ENCODE measurements around the gene ZNF831.

Gene ZNF831

DNA sequence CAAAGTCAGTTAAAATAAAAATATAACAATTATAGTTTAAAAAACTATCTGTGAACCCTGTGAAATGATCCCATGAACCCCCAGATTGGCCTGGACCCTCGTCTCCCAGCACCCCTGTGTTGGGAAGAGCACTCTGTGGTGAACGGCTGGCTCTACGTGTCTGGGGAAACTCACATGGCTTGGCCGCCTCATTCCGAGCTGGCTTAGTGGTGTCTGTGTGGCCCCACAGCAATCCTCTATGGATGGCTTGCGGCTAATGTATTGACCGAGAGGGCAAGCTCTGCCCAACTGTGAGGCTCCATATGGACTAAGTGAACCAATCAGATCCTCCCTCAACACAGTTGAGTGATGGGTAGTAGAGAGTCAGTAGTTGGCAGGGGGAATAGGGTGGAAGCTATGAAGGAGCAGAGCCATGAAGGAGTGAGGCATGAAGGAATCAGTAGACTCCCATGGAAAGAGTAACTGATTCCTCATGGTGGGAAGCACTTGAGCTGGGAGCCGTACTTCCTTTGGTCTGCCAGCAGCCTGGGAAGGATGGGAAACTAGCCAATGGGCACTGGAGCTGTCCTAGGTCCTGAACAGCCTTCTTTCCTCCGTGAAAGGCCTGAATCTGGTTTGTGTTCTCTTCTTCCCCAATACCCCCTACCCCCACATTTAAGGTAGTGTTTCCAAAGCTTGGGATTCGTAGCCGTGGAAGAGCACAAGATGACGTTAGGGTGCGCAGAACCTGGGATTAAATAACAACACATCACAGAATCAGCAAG, 21.6 kb upstream of the ZNF831 start:
- DNase-seq = no peak

DNA sequence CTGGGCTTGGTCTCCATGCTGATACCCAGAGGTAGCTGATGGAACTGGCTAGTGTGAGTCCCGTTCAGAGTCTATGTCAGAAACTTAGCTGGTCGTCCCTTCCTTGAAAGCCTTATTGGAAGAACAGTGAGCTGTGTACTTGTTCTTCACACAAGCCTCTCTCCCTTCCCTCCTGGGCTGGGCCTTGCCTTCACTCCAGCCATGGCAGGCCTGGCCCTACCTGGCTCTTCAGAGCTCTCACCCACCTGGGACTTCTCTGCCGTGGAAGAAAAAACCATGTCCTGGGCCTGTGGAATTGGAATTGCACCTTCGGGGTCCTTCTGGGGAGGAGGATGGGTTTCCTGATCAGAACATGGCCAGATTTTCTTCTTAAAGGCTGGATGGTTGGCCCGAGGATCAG, 20.3 kb upstream of the ZNF831 start:
- DNase-seq = no peak

DNA sequence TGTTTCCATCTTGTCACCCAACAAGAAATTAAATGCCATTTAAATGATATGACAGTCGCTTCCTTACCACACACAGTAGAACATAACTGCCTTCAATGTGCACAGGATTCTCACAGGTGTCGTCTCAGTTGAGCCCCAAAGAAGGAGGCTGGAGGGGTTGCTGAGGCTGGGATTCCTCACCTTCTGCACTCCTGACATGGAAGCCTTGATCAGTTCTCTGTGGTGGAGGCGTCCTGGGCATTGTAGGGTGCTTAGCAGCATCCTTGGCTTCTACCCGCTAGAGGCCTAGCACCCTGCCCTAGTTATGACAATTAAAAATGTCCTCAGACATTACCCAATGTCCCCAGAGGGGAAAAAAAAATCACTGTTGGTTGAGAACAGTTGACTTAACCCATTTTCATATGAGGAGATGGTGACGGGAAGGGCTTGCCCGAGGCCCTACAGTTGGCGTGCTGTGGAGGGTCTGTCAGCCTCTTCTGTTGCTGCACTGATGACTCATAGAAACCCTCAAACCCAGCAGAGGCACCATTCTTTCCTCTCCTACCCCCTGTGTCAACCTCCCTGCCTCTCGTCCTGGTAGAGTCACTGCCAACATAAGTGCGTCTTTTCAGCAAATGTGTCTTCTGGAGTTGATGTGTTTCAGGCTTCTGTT, 19.3 kb upstream of the ZNF831 start:
- DNase-seq = no peak

- DNase-seq = no peak
Observed at GRCh38 chr20:59144831-59145196, 18.8 kb upstream of the ZNF831 start.

GRCh38 chr20:59145247-59145923, 18.2 kb upstream of the ZNF831 start:
- DNase-seq = no peak

DNA sequence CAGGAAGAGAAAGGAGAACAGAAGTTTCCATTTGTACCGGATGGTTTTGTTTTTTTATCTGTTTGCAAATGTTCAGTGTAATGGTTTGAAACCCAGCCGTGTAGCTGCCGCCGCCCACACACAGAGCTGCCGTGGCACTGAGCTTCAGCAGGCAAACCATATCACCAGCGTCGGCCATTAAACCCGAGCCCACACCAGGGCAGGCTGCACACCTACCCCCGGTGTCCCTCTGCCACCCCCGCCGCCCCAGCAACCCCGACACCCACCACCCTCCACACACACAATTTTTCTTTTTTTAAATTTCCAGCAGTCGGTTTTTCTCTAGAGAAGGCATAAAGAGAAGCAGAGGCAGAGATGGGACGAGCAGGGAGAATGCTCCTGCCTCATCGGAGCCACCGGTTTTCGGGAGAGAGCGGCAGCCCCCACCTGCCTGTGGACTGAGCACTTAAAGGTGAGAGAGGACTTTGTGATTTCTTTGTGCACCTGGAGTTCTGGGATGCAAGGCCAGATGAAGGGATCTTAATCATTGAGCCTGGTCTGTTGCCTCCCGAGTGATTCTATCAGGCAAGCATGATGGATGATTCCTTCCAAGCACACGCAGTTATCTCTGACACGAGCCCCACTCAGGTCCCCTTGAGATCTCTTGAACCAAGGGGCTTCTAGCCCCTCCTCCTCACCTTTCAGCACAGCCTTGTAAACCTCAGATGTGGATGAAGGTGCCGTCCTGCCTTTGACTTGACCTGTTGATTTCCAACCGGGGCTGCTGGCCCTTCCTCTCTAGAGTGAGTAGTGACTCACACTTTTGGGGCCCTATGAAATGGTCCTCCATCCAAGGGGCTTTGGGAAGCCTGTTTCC, 17.5 kb upstream of the ZNF831 start:
- DNase-seq = no peak

DNA sequence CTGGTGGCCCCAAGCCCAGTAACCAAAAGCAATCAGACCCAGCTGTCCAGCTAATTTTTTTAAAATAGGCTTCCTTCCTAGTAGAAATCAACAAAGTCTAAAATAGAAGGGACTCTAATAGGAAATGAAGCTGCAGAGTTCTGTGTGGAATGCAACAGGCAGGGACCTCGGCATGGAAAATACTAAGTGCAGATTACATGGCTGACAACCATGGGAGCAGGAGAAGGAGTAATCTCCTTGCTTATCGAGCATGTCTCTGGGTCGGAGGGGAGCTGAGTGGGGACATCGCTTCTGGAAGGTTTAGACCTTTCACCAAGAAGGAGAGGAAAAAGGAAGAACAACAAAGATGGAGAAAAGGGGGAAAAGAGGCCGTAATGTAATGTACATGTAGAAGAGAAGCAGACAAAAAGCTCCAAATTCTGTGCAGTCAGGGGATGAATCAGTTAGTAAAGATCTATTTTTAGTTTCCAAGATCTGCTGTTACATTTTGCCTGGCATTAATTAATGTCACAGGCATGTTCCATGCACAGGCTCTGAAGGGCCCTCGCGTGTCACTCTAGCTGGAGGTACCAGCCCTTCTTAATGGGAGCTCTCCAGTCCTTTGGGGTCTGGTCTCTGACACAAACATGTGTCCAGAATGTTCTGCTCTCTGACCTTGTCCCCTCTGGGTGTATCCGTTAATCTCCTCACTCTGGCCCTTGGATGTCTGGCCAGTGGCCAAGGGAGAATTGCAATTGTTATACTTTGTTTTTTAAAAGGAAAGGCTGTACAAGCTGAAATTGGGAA, 16.6 kb upstream of the ZNF831 start:
- no peak for DNase-seq

DNA sequence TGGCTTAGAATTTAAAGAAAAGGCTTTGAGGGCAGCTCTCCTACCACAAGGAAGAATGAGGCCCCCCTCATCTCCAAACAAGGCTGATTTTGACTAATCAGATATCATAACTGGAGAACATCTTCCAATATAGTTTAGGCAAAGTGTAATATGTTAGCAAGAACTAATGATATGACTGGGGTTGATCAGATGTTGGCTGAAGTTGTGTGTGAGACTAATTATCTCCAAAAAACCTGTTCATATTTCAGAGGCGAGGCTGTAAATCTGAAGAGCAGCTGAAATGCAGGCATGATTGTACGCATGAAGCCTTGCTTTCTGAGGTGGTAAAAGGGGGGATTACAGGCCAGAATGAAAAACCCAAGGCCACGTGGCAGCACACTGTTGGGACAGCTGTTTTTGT, 16.0 kb upstream of the ZNF831 start:
- no peak for DNase-seq

DNA sequence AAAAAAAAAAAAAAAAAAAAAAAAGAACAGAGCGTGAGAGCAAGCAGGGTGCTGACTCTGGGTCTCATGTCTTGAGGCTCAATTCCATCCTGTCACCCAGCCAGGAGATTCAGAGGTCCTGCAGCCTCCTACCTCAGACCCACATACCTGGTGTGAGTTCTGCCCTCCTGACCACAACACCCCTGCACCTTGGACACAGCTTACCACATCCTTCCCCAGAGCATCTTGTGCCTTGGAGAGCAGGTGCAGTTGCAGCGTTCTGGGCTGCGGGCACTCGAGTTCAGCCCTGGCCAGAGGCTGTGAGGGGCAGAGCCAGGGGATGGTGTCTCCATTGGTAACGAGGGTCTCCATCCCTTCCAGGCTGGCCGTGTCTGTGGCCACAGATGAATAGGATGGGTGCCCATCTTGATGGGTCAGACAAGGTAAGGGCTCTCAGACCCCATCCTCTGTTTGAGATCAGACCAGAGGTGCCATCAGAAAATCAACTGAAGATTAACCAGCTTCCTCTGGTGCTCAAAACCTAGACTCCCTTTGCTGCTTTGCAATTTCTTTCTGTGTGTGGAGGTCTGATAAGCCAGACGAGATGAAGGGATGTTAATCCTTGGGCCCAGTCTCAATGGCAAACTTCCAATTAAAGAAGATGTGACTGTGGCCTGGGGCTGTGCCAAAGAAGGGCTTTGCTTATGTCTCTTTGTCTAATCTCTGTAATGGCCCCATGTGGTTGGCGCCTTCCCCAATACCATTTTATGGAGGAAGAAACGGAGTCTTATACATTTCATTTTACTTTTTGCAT, 14.7 kb upstream of the ZNF831 start:
- DNase-seq = no peak

DNA sequence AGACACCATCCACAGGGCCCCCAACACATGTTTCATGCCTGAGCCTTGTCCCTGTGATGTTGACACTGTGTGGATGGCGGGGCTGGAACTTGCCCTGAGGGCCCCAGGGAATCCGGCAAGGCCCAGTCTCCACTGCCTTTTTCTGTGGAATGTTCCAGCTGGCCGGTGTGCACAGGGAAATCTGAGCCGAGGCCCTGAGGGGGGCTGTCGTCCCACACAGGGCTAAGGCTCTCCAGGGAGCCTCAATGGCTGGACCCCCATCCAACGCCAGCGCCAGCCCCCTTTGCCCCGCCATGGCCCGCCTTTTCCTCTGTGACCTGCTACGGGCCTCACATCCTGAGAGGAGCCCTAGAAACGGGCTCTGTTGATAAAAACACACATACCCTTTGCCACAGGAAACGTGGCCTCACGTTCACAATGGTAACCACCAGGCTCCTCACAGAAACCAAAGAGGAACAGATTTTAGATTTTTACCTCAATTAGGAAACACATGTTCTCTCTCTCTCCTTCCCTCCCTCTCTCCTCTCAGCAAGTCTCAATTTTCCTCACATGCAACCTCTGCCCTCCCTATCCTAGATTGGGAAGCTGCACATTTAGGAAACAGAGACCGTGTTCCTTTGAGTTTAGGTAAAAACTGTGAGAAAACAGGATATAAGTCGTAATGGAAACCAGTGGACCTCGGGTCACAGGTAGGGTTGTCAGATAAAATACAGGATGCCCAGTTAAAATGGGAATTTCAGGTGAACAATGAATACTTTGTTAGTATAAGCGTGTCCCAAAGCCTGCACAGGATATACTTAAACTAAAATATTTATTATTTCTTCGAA, 13.7 kb upstream of the ZNF831 start:
- DNase-seq = no peak

GRCh38 chr20:59150821-59151251, 12.8 kb upstream of the ZNF831 start:
- no peak for DNase-seq

GRCh38 chr20:59151391-59151790, 12.2 kb upstream of the ZNF831 start:
- DNase-seq = no peak

DNA sequence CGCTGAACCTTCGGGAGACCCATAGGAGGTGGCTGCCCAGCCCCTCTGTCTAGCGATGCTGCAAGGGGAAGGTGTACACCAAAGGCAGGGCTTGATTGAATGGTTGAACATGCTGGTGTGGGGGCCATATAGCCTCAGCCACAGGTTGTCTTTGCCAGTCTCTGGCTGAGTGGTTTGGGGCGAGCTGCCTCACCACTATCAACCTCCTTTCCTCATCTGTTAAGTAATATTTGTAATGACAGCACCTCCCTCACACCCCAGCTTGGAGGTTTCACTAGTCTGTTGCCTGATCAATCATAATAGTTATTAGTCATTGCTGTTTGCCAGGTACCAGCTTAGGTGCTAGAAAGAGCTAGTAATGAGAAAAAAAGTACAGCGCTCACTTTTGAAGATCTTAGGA, 11.8 kb upstream of the ZNF831 start:
- no peak for DNase-seq

GRCh38 chr20:59152559-59153354, 10.9 kb upstream of the ZNF831 start:
- peak; percentile 65 for DNase-seq

- DNase-seq = no peak
Observed at GRCh38 chr20:59153355-59153681, 10.3 kb upstream of the ZNF831 start.

GRCh38 chr20:59153832-59154231, 9.8 kb upstream of the ZNF831 start:
- DNase-seq = no peak

- no peak for DNase-seq
Observed at GRCh38 chr20:59154317-59155013, 9.2 kb upstream of the ZNF831 start.

DNA sequence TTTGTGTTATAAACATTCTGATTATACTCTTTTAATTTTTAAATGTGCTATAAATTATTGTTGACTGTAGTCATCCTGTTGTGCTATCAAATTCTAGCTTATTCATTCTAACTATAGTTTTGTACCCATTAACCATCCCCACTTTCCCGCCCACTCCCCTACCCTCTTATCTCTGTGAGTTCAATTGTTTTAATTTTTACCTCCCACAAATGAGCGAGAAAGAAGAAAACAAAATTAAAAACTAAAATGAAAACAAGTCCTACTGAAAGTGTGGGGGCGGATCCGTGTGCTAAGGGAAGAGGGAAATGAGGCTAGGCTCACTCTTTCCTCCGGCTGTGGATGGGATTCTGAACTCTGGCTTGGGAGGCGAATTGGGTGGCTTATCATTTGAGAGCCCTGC, 6.6 kb upstream of the ZNF831 start:
- no peak for DNase-seq

GRCh38 chr20:59157531-59157930, 6.1 kb upstream of the ZNF831 start:
- no peak for DNase-seq
